MCF 10A (cell line): Measurements from ENCODE around the gene CORO6. TPM values are rescaled to one million over a fixed set of nuclear protein-coding genes. Genes with fewer than 3 reads are reported as not detected.
A peak's percentile ranks its signal among the peaks of the same experiment; 100 is the strongest.

Experiments used
- BruUV-seq: library from RNA; stranded (reverse); fragments of 400-500 nt; replicated peaks from 2 replicates; lab custom pipeline; 2021; lab: Mats Ljungman, UMichigan
- CTCF ChIA-PET: fragments of 300-600 bp; sonication (Branson Sonifier 250); formaldehyde crosslinking; extraction: SDS; loops from one replicate; lab custom pipeline; 2021; ENCODE audit warnings: antibody characterized with exemption, inconsistent platforms; lab: Yijun Ruan, JAX
- POLR2A ChIA-PET: fragments of 300-600, 350-650 bp; sonication (Branson Sonifier 250); formaldehyde crosslinking; extraction: SDS; loops from one replicate; lab custom pipeline; 2020; ENCODE audit warnings: antibody characterized with exemption, inconsistent platforms; lab: Yijun Ruan, JAX
- DNase-seq: peaks from one replicate; pipeline ENCODE4 v3.0.0-alpha.2; 2018; ENCODE audit not compliant: unreplicated experiment
- H3K27ac Mint-ChIP-seq: one replicate; pipeline ENCODE4 v1.8.0; 2022; ENCODE audit warnings: mild to moderate bottlenecking, low read depth, mixed read lengths; ENCODE audit not compliant: unreplicated experiment
- H3K27me3 Mint-ChIP-seq: one replicate; pipeline ENCODE4 v1.8.0; 2022; ENCODE audit warnings: mixed read lengths; ENCODE audit not compliant: insufficient read depth, unreplicated experiment
- H3K36me3 Mint-ChIP-seq: one replicate; pipeline ENCODE4 v1.8.0; 2022; ENCODE audit warnings: mild to moderate bottlenecking, moderate library complexity, mixed read lengths; ENCODE audit not compliant: insufficient read depth, unreplicated experiment
- H3K4me1 Mint-ChIP-seq: one replicate; pipeline ENCODE4 v1.8.0; 2022; ENCODE audit warnings: mixed read lengths; ENCODE audit not compliant: insufficient read depth, unreplicated experiment
- H3K4me3 Mint-ChIP-seq: one replicate; pipeline ENCODE4 v1.8.0; 2022; ENCODE audit warnings: mild to moderate bottlenecking, moderate library complexity, mixed read lengths; ENCODE audit not compliant: unreplicated experiment
- H3K9me3 Mint-ChIP-seq: one replicate; pipeline ENCODE4 v1.8.0; 2022; ENCODE audit warnings: mixed read lengths; ENCODE audit not compliant: unreplicated experiment
- intact Hi-C: fragments of 100-400 bp; cut with micrococcal nuclease; formaldehyde crosslinking; loops from 2 replicates; pipeline ENCODE4 v1.14.1; 2022
- total RNA-seq: library from RNA; stranded (reverse); gene quantifications from 2 replicates; pipeline ENCODE4 v1.2.3, GENCODE V29; 2022
- TF ChIP-seq, protein P1 (sequence below): fragments of 200-600 bp; IDR thresholded peaks from one replicate; pipeline ENCODE4 v1.8.0; 2022; ENCODE audit warnings: antibody characterized with exemption, mild to moderate bottlenecking; ENCODE audit not compliant: unreplicated experiment

CORO6 gene
- total RNA-seq, 1 experiment from 2014 or later = 1.6 TPM

DNA sequence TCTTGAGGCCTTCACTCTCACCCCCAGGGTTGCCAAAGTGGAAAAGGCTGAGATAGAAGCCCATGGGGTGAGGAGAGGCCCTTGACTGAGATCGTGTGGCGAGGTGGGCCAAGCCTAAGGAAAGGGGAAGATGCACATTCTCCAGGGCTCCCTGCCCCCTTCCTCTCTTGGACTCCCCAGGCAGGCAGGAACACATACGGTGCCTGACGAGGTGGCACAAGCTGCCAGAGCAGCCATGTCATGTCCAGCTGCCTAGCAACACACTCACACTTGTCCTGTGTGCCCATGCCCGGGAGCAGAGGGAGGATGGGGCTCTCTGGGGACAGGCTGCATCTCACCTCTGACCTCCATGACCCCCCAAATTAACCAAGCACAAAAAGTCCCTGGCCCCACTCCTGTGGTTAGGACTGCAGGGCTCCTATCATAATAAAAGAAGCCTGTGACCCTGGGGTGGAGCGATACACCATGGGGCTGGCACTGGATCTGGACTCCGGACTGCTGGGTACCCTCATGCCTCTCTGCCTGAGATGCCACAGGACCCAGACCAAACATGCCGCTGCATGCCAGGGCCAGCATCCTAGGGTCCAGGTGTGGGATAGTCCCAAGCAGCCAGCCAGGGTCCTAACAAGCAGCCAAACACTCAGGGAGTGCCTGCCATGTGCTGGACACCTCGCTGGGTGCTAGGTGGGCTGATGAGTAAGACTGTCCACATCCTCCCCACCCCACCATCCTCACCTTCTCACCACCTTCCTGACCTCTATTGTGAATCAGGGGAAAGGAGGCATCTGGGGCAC, 35.8 kb downstream of the CORO6 start:
- Mint-ChIP-seq H3K9me3 (no peaks in the 10 kb centered on the region), H3K4me3 (peak overlapping the region; percentile 83), H3K4me1 (peaks cover 43% of the 10 kb centered on the region), H3K27ac (peak overlapping the region; percentile 16), H3K36me3 (peaks cover 17% of the 10 kb centered on the region), H3K27me3 (no peaks in the 10 kb centered on the region)
- no peak for DNase-seq
- ChIA-PET CTCF (interaction anchor here (0.6 to 1.6 kb wide), 8 partner anchors 12 to 387 kb away, joined by 3 to 8 read pairs (median 4); no protein-coding TSS in a partner anchor), POLR2A (interaction anchor here (0.6 to 2.7 kb wide), 7 partner anchors 17 to 882 kb away, joined by 3 to 10 read pairs (median 3); partner anchors contain the start of gene TAOK1)
- no TSS peak for BruUV-seq
- intact Hi-C loops = no loop called here
- TF ChIP-seq, protein P1, sequence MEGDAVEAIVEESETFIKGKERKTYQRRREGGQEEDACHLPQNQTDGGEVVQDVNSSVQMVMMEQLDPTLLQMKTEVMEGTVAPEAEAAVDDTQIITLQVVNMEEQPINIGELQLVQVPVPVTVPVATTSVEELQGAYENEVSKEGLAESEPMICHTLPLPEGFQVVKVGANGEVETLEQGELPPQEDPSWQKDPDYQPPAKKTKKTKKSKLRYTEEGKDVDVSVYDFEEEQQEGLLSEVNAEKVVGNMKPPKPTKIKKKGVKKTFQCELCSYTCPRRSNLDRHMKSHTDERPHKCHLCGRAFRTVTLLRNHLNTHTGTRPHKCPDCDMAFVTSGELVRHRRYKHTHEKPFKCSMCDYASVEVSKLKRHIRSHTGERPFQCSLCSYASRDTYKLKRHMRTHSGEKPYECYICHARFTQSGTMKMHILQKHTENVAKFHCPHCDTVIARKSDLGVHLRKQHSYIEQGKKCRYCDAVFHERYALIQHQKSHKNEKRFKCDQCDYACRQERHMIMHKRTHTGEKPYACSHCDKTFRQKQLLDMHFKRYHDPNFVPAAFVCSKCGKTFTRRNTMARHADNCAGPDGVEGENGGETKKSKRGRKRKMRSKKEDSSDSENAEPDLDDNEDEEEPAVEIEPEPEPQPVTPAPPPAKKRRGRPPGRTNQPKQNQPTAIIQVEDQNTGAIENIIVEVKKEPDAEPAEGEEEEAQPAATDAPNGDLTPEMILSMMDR = no peak

DNA sequence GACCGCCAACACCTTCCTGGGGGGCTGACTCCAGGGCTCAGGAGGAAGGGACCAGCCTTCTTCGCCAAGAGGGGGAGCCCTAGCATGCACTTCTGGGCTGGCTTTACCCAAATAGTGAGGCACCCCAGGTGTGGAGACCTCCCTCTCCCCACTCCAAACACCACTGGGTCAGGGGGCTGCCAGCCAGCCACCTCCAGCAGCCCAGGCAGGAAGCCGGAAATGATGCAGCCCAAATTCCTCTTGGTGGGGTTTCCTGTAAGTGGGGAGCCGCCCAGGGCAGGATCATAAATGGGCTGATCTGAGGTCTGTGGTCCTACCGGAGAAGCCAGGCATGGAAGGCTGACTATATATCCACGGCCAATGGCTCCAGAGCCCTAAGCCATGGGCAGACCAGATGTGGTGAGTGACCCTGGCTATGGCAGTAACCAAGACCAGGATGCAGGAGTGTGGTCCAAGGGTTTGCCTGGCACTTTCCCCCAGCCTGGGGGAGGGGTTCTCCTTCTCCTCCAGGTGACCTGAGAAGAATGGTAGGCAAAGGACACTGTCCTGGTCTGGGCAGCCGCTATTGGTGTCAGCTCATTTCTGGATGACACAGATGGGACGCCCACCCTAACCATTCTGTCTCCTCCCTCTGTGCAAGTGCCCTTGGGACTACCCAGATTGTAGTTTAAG, 37.5 kb downstream of the CORO6 start:
- Mint-ChIP-seq H3K9me3 (no peaks in the 10 kb centered on the region), H3K27ac (no peak overlapping the region), H3K4me1 (peaks cover 42% of the 10 kb centered on the region), H3K36me3 (peaks cover 23% of the 10 kb centered on the region), H3K4me3 (no peak overlapping the region), H3K27me3 (no peaks in the 10 kb centered on the region)
- DNase-seq = no peak
- POLR2A ChIA-PET = interaction anchor here (0.7 to 1.4 kb wide), 2 partner anchors 16 to 100 kb away, joined by 3 to 4 read pairs; no protein-coding TSS in a partner anchor
- TF ChIP-seq, protein P1 = no peak
- CTCF ChIA-PET = interaction anchor here (0.6 to 1.6 kb wide), 2 partner anchors 11 to 227 kb away, joined by 3 to 5 read pairs; no protein-coding TSS in a partner anchor
- no TSS peak for BruUV-seq
- intact Hi-C loops = no loop called here

DNA sequence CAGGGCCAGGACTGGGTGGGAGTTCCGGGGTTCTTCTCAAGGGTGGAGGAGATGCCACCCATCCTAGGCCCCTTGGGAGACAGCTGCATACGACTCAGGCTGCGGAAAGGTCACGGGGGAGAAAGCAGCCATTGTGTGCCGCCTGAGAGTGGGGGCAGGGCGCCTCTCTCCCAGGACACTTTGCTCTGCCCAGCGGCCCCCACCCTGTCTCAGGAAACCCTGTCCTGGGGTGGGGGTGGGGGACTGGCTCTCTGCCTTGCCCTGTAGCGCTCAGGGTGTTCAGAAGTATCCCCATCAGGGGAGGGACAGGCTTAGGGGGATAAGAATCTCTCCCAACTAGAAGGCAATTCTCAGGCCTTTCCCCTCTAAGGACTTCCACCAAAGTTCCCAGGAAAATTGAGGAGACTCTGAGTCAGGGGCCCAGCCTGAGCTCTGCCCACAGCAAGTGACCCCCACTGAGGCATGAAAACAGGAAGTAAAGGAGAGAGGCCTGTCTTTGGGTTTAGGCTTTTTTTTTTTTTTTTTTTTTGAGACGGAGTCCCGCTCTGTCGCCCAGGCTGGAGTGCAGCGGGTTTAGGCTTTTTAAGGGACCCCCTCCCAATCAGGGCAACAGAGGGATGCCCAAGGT, 38.1 kb downstream of the CORO6 start:
- intact Hi-C loops = loop anchor here (5.0 kb wide), 1 partner anchor 508 kb away; no protein-coding TSS in a partner anchor
- no TSS peak for BruUV-seq
- Mint-ChIP-seq H3K27me3 (no peaks in the 10 kb centered on the region), H3K9me3 (no peaks in the 10 kb centered on the region), H3K36me3 (peaks cover 24% of the 10 kb centered on the region), H3K4me3 (no peak overlapping the region), H3K27ac (peak overlapping the region; percentile 84), H3K4me1 (peaks cover 40% of the 10 kb centered on the region)
- POLR2A ChIA-PET = interaction anchor here (1.1 to 4.4 kb wide), 3 partner anchors 7 to 17 kb away, joined by 4 to 81 read pairs (median 6); partner anchors contain the start of gene ANKRD13B
- DNase-seq = no peak
- CTCF ChIA-PET = interaction anchor here (0.6 to 6.8 kb wide), 5 partner anchors 7 to 437 kb away, joined by 3 to 89 read pairs (median 4); partner anchors contain the start of genes ABHD15, ANKRD13B and TP53I13
- TF ChIP-seq, protein P1 = no peak
